CD14-positive monocyte (primary cell): ENCODE data around the gene F7. TPM values are rescaled to one million over a fixed set of nuclear protein-coding genes. Genes with fewer than 3 reads are reported as not detected.

Experiments used
- DNase-seq, 3 donors: peaks; one replicate each; pipeline ENCODE4 v3.0.0-alpha.2; 2011 to 2022
- H2AFZ ChIP-seq: 2 replicates; pipeline ENCODE4 v1.6.0; 2012; ENCODE audit warnings: mild to moderate bottlenecking, low read depth, low read length, inconsistent platforms; ENCODE audit not compliant: insufficient read depth, poor library complexity, severe bottlenecking
- H3K27ac ChIP-seq, 2 donors: 1 replicate in 1 of 2; 2 replicates in 1 of 2; pipeline ENCODE4 v1.5.1; 2012 to 2013; ENCODE audit warnings: low read length in 2 of 2, control low read depth in 1 of 2, inconsistent platforms in 1 of 2, low read depth in 1 of 2, mild to moderate bottlenecking in 1 of 2
- H3K27me3 ChIP-seq, 2 donors: one replicate each; pipeline versions ENCODE4 v1.6.0 to v1.6.1; 2011 to 2013; ENCODE audit warnings: low read length in 2 of 2; ENCODE audit not compliant: control insufficient read depth in 2 of 2, insufficient read depth in 2 of 2
- H3K36me3 ChIP-seq, 2 donors: replicated peaks in 1 of 2; 1 replicate in 1 of 2; 2 replicates in 1 of 2; pipeline versions ENCODE4 v1.5.1 to v1.6.1; 2012 to 2013; ENCODE audit warnings: low read length in 2 of 2, control low read depth in 1 of 2, inconsistent platforms in 1 of 2, mild to moderate bottlenecking in 1 of 2; ENCODE audit not compliant: insufficient read depth in 2 of 2, control insufficient read depth in 1 of 2
- H3K4me1 ChIP-seq, 2 donors: 1 replicate in 1 of 2; 2 replicates in 1 of 2; pipeline versions ENCODE4 v1.5.1 to v1.6.1; 2012 to 2013; ENCODE audit warnings: low read length in 2 of 2, control low read depth in 1 of 2, inconsistent platforms in 1 of 2, mild to moderate bottlenecking in 1 of 2, moderate library complexity in 1 of 2; ENCODE audit not compliant: insufficient read depth in 2 of 2, control insufficient read depth in 1 of 2
- H3K4me2 ChIP-seq: replicated peaks from 2 replicates; pipeline ENCODE3; 2012; ENCODE audit warnings: low read length, moderate library complexity, mild to moderate bottlenecking; ENCODE audit not compliant: poor library complexity, severe bottlenecking; ENCODE audit errors: extremely low read depth
- H3K4me3 ChIP-seq, 3 experiments: fragments of 200-600 bp in 1 of 3; sonication (generic) in 1 of 3; replicated peaks in 1 of 3; 1 replicate in 2 of 3; 2 replicates in 1 of 3; pipeline ENCODE4 v1.5.1; 2011 to 2013; ENCODE audit warnings: low read length in 3 of 3, mild to moderate bottlenecking in 3 of 3, control low read depth in 2 of 3, low read depth in 2 of 3, inconsistent platforms in 1 of 3, moderate library complexity in 1 of 3
- H3K79me2 ChIP-seq: 2 replicates; pipeline ENCODE4 v1.6.0; 2012; ENCODE audit warnings: mild to moderate bottlenecking, control low read depth, inconsistent platforms, low read length, moderate library complexity; ENCODE audit not compliant: insufficient read depth
- H3K9ac ChIP-seq: 2 replicates; pipeline ENCODE4 v1.6.0; 2017; ENCODE audit warnings: low read length, mild to moderate bottlenecking; ENCODE audit not compliant: insufficient read depth, poor library complexity, severe bottlenecking
- H3K9me3 ChIP-seq, 2 donors: replicated peaks in 1 of 2; 1 replicate in 1 of 2; 2 replicates in 1 of 2; pipeline versions ENCODE4 v1.5.1 to v1.6.1; 2012 to 2013; ENCODE audit warnings: low read length in 2 of 2, control low read depth in 1 of 2; ENCODE audit not compliant: control insufficient read depth in 1 of 2, insufficient read depth in 1 of 2
- H4K20me1 ChIP-seq: 2 replicates; pipeline ENCODE4 v1.6.0; 2012; ENCODE audit warnings: mild to moderate bottlenecking, low read length, control low read depth, moderate library complexity; ENCODE audit not compliant: insufficient read depth
- H3K27ac Mint-ChIP-seq, 7 donors: one replicate each; pipeline ENCODE4 v1.8.0; 2020; ENCODE audit warnings: mild to moderate bottlenecking in 7 of 7, mixed read lengths in 7 of 7, moderate library complexity in 6 of 7, inconsistent platforms in 2 of 7
- H3K27me3 Mint-ChIP-seq, 3 donors: one replicate each; pipeline ENCODE4 v1.8.0; 2021 to 2022; ENCODE audit warnings: low read depth in 3 of 3, mild to moderate bottlenecking in 3 of 3, mixed read lengths in 3 of 3, moderate library complexity in 3 of 3, inconsistent platforms in 1 of 3
- H3K36me3 Mint-ChIP-seq, 2 donors: one replicate each; pipeline ENCODE4 v1.8.0; 2020; ENCODE audit warnings: mixed read lengths in 2 of 2, inconsistent platforms in 1 of 2, mild to moderate bottlenecking in 1 of 2
- H3K4me1 Mint-ChIP-seq: one replicate; pipeline ENCODE4 v1.8.0; 2020; ENCODE audit warnings: mild to moderate bottlenecking, mixed read lengths
- H3K4me3 Mint-ChIP-seq, 2 donors: one replicate each; pipeline ENCODE4 v1.8.0; 2020; ENCODE audit warnings: mild to moderate bottlenecking in 2 of 2, mixed read lengths in 2 of 2, moderate library complexity in 1 of 2
- H3K9me3 Mint-ChIP-seq, 7 donors: one replicate each; pipeline ENCODE4 v1.8.0; 2020 to 2022; ENCODE audit warnings: mixed read lengths in 7 of 7, mild to moderate bottlenecking in 6 of 7, moderate library complexity in 6 of 7, inconsistent platforms in 2 of 7
- CTCF ChIP-seq: fragments of 200-600 bp; IDR thresholded peaks from one replicate; pipeline ENCODE4 v1.8.0; 2022; ENCODE audit warnings: antibody characterized with exemption, mild to moderate bottlenecking
- whole genome bisulfite sequencing: methylation state at CpG from one replicate; pipeline ENCODE4 v1.1.5; 2013; ENCODE audit warnings: missing lambda C conversion rate; ENCODE audit not compliant: insufficient coverage; 5-methylcytosine and 5-hydroxymethylcytosine counted together
- intact Hi-C, 2 donors: fragments of 100-400 bp; cut with micrococcal nuclease; formaldehyde crosslinking; loops; one replicate each; pipeline versions ENCODE4 v1.15.0 to v1.15.1; 2023
- polyA plus RNA-seq, 3 donors: library from polyadenylated mRNA; depleted of rRNA in 1 of 3; unstranded in 2 of 3; stranded (reverse) in 1 of 3; fragments of 300-500 nt in 2 of 3; fragments of >200 nt in 1 of 3; fragmentation: Illumina TruSeq in 2 of 3; gene quantifications; 1 replicate in 2 of 3; 2 replicates in 1 of 3; pipeline ENCODE4 v1.2.3, GENCODE V29; 2012 to 2021

The F7 gene
- polyA plus RNA-seq, 3 donors: not detected

GRCh38 chr13:113082198-113083021 is 23.2 kb upstream of the F7 start:
- Mint-ChIP-seq H3K27ac (no peak overlapping the region), H3K9me3 (peaks cover 0 to 7% (median 0%) of the 10 kb centered on the region in 7 donors), H3K4me3 (no peak overlapping the region), H3K27me3 (peaks cover 0 to 2% (median 2%) of the 10 kb centered on the region in 3 donors), H3K4me1 (no peaks in the 10 kb centered on the region), H3K36me3 (no peaks in the 10 kb centered on the region)
- H2AFZ ChIP-seq: no peak overlapping the region
- H3K9me3 ChIP-seq: no peaks in the 10 kb centered on the region
- no peaks in the 10 kb centered on the region for H3K79me2 ChIP-seq
- H3K4me1 ChIP-seq: no peaks in the 10 kb centered on the region
- H3K4me2 ChIP-seq: no peak overlapping the region
- H4K20me1 ChIP-seq: no peaks in the 10 kb centered on the region
- H3K27ac ChIP-seq: no peak overlapping the region
- H3K4me3 ChIP-seq: no peak overlapping the region
- 96% methylated on average over 8 of the region's 26 CpGs for WGBS
- no peak overlapping the region for H3K9ac ChIP-seq
- no peaks in the 10 kb centered on the region for H3K36me3 ChIP-seq
- no peaks in the 10 kb centered on the region for H3K27me3 ChIP-seq
- intact Hi-C loops: no loop called here
- no peak for TF ChIP-seq CTCF
- no peak for DNase-seq

GRCh38 chr13:113083022-113083373 is 22.6 kb upstream of the F7 start:
- no peak for DNase-seq
- Histone ChIP-seq H3K4me1 (no peaks in the 10 kb centered on the region), H3K27me3 (no peaks in the 10 kb centered on the region), H3K4me2 (no peak overlapping the region), H4K20me1 (no peaks in the 10 kb centered on the region), H3K9me3 (no peaks in the 10 kb centered on the region), H3K27ac (no peak overlapping the region), H3K79me2 (no peaks in the 10 kb centered on the region), H2AFZ (no peak overlapping the region), H3K9ac (no peak overlapping the region), H3K4me3 (no peak overlapping the region), H3K36me3 (no peaks in the 10 kb centered on the region)
- WGBS: 85% methylated on average over 7 of the region's 10 CpGs
- no peak overlapping the region for H3K4me3 Mint-ChIP-seq
- intact Hi-C loops: no loop called here
- TF ChIP-seq CTCF: no peak
- H3K27me3 Mint-ChIP-seq: peaks cover 0 to 3% (median 2%) of the 10 kb centered on the region in 3 donors
- H3K36me3 Mint-ChIP-seq: no peaks in the 10 kb centered on the region
- H3K4me1 Mint-ChIP-seq: no peaks in the 10 kb centered on the region
- H3K9me3 Mint-ChIP-seq: peaks cover 0 to 7% (median 0%) of the 10 kb centered on the region in 7 donors
- H3K27ac Mint-ChIP-seq: no peak overlapping the region
